Left ventricle myocardium inferior (tissue), 1 donor: Measurements from ENCODE around the gene LY9. TPM values are rescaled to one million over a fixed set of nuclear protein-coding genes. Genes with fewer than 3 reads are reported as not detected.

Experiments
- DNase-seq: peaks from one replicate; pipeline ENCODE4 v3.0.0-alpha.2; 2020
- H3K27ac ChIP-seq: fragments of 200-600 bp; replicated peaks from 2 replicates; pipeline ENCODE4 v1.8.0; 2021
- H3K27me3 ChIP-seq: fragments of 200-600 bp; 2 replicates; pipeline ENCODE4 v1.8.0; 2021; ENCODE audit warnings: low read depth
- H3K36me3 ChIP-seq: fragments of 200-600 bp; 2 replicates; pipeline ENCODE4 v1.8.0; 2021
- H3K4me1 ChIP-seq: fragments of 200-600 bp; 2 replicates; pipeline ENCODE4 v1.8.0; 2021
- H3K4me3 ChIP-seq: fragments of 200-600 bp; 2 replicates; pipeline ENCODE4 v1.8.0; 2021; ENCODE audit warnings: mild to moderate bottlenecking, moderate library complexity
- H3K9me3 ChIP-seq: fragments of 200-600 bp; replicated peaks from 2 replicates; pipeline ENCODE4 v1.8.0; 2021
- intact Hi-C: fragments of 100-400 bp; cut with micrococcal nuclease; formaldehyde crosslinking; loops from one replicate; pipeline ENCODE4 v1.11.0; 2022
- total RNA-seq: library from RNA; stranded (reverse); fragmentation: NEBNext Ultra II Directional; extraction: Animal tissue kit (Norgen Biotek cat#: 25700); gene quantifications from one replicate; pipeline ENCODE4 v1.2.1, GENCODE V29; 2021
- TF ChIP-seq, protein P1 (sequence below): fragments of 200-600 bp; IDR thresholded peaks from 2 replicates; pipeline ENCODE4 v1.8.0; 2021; ENCODE audit warnings: antibody characterized with exemption, mild to moderate bottlenecking, borderline replicate concordance
- donor health status: DM: no; HTN: yes; CAD: no; lungs with severe emphysema.

Gene LY9
- total RNA-seq, 1 donor from 2014 or later = not detected

- H3K27ac ChIP-seq = no peak overlapping the region
- intact Hi-C loops = no loop called here
- TF ChIP-seq, protein P1, sequence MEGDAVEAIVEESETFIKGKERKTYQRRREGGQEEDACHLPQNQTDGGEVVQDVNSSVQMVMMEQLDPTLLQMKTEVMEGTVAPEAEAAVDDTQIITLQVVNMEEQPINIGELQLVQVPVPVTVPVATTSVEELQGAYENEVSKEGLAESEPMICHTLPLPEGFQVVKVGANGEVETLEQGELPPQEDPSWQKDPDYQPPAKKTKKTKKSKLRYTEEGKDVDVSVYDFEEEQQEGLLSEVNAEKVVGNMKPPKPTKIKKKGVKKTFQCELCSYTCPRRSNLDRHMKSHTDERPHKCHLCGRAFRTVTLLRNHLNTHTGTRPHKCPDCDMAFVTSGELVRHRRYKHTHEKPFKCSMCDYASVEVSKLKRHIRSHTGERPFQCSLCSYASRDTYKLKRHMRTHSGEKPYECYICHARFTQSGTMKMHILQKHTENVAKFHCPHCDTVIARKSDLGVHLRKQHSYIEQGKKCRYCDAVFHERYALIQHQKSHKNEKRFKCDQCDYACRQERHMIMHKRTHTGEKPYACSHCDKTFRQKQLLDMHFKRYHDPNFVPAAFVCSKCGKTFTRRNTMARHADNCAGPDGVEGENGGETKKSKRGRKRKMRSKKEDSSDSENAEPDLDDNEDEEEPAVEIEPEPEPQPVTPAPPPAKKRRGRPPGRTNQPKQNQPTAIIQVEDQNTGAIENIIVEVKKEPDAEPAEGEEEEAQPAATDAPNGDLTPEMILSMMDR = no peak
These were observed 45.1 kb downstream of the LY9 start for GRCh38 chr1:160841079-160841478.

GRCh38 chr1:160844447-160845232 lies 48.7 kb downstream of the LY9 start:
- no peak overlapping the region for H3K27ac ChIP-seq
- H3K4me3 ChIP-seq = no peak overlapping the region
- DNase-seq = no peak
- no peaks in the 10 kb centered on the region for H3K4me1 ChIP-seq
- TF ChIP-seq, protein P1 = no peak
- H3K27me3 ChIP-seq = peaks cover 18% of the 10 kb centered on the region
- H3K9me3 ChIP-seq = no peaks in the 10 kb centered on the region
- intact Hi-C loops = no loop called here
- no peaks in the 10 kb centered on the region for H3K36me3 ChIP-seq

More at GRCh38 chr1:160841079-160841478, 45.1 kb downstream of the LY9 start:
- Histone ChIP-seq H3K4me1 (peaks cover 15% of the 10 kb centered on the region), H3K9me3 (no peaks in the 10 kb centered on the region), H3K27me3 (peaks cover 14% of the 10 kb centered on the region), H3K36me3 (no peaks in the 10 kb centered on the region), H3K4me3 (no peak overlapping the region)
- DNase-seq = no peak

- TF ChIP-seq, protein P1 = no peak
- Histone ChIP-seq H3K36me3 (no peaks in the 10 kb centered on the region), H3K9me3 (no peaks in the 10 kb centered on the region), H3K27ac (no peak overlapping the region), H3K4me1 (no peaks in the 10 kb centered on the region), H3K4me3 (no peak overlapping the region), H3K27me3 (peaks cover 22% of the 10 kb centered on the region)
- DNase-seq = no peak
- intact Hi-C loops = no loop called here
These were observed 50.3 kb downstream of the LY9 start for GRCh38 chr1:160846281-160846680.

GRCh38 chr1:160850541-160850940 lies 54.6 kb downstream of the LY9 start:
- H3K27me3 ChIP-seq = peaks cover 14% of the 10 kb centered on the region
- H3K4me1 ChIP-seq = no peaks in the 10 kb centered on the region
- no peaks in the 10 kb centered on the region for H3K36me3 ChIP-seq
- H3K4me3 ChIP-seq = no peak overlapping the region
- peaks cover 6% of the 10 kb centered on the region for H3K9me3 ChIP-seq
- intact Hi-C loops = no loop called here
- H3K27ac ChIP-seq = no peak overlapping the region
- TF ChIP-seq, protein P1 = no peak
- no peak for DNase-seq

DNA sequence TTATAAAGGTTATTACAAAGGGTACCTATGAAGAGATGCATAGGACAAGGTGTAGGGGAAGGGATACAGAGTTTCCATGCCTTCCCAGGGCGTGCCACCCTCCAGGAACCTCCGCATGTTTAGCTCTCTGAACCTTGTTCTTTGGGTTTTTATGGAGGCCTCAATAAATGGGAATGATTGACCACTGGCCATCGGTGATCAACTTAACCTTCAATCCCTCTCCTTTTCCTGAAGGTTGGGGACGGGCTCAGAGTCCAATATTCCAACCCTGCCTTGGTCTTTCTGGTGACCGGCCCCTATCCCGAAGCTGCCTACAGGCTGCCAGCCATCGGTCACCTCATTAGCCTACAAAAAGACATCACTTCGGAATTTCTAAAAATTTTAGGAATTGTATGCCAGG lies 55.0 kb downstream of the LY9 start:
- peaks cover 6% of the 10 kb centered on the region for H3K9me3 ChIP-seq
- no peak overlapping the region for H3K4me3 ChIP-seq
- H3K4me1 ChIP-seq = no peaks in the 10 kb centered on the region
- intact Hi-C loops = no loop called here
- TF ChIP-seq, protein P1 = no peak
- H3K27ac ChIP-seq = no peak overlapping the region
- no peaks in the 10 kb centered on the region for H3K36me3 ChIP-seq
- peaks cover 13% of the 10 kb centered on the region for H3K27me3 ChIP-seq
- no peak for DNase-seq
